Adrenal gland (tissue), 5 donors: Measurements from ENCODE around the gene PIGU.

Experiments
- POLR2A ChIP-seq, 2 donors: fragments of 450-650 bp; IDR thresholded peaks; one replicate each; pipeline ENCODE4 v1.6.1; 2017; ENCODE audit warnings: antibody characterized with exemption in 2 of 2, mild to moderate bottlenecking in 2 of 2, moderate library complexity in 1 of 2
- TF ChIP-seq, protein P1 (sequence below), 6 experiments: fragments of 450-650 bp in 4 of 6; fragments of 200-600 bp in 2 of 6; sonication (generic) in 1 of 6; IDR thresholded peaks; 1 replicate in 5 of 6; 2 replicates in 1 of 6; pipeline versions ENCODE4 v1.5.1 to v1.8.0; 2016 to 2021; ENCODE audit warnings: antibody characterized with exemption in 6 of 6, mild to moderate bottlenecking in 2 of 6, moderate library complexity in 1 of 6
- donor health status: DM: no; HTN: no; CAD: no.

DNA sequence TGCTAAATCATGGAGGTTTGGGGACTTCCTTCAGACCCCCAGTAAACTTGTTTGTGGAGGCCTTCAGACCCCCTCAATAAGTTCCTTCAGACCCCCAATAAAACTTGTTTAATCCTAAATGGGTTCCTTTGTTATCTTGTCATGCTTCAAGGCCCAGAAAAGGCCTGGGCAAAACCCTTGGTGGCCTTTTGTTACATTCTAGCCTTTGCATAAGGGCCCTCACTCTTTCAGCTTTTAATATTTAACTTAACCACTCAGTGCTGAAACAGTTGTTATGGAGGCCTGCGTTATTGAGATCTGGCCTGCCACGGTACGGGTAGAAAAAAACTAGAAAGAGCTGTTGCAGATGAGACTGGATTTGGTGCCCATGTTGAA lies 165.0 kb downstream of the PIGU start:
- no peak for TF ChIP-seq POLR2A (IDR thresholded peaks at IDR 0.05)
- TF ChIP-seq, protein P1, sequence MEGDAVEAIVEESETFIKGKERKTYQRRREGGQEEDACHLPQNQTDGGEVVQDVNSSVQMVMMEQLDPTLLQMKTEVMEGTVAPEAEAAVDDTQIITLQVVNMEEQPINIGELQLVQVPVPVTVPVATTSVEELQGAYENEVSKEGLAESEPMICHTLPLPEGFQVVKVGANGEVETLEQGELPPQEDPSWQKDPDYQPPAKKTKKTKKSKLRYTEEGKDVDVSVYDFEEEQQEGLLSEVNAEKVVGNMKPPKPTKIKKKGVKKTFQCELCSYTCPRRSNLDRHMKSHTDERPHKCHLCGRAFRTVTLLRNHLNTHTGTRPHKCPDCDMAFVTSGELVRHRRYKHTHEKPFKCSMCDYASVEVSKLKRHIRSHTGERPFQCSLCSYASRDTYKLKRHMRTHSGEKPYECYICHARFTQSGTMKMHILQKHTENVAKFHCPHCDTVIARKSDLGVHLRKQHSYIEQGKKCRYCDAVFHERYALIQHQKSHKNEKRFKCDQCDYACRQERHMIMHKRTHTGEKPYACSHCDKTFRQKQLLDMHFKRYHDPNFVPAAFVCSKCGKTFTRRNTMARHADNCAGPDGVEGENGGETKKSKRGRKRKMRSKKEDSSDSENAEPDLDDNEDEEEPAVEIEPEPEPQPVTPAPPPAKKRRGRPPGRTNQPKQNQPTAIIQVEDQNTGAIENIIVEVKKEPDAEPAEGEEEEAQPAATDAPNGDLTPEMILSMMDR (IDR thresholded peaks at IDR 0.05): no peak
